H1 (cell line): ENCODE results near the gene HES7. TPM values are rescaled to one million over a fixed set of nuclear protein-coding genes. Genes with fewer than 3 reads are reported as not detected.

ENCODE experiments used
- CTCF ChIA-PET: fragments of 300-600 bp; sonication (Branson Sonifier 250); formaldehyde crosslinking; loops from one replicate; lab custom pipeline; 2021; ENCODE audit not compliant: partially characterized antibody; lab: Charles Lee
- POLR2A ChIA-PET: fragments of 300-600 bp; sonication (Branson Sonifier 250); formaldehyde crosslinking; loops from one replicate; lab custom pipeline; 2021; ENCODE audit warnings: inconsistent platforms; ENCODE audit not compliant: partially characterized antibody; lab: Charles Lee
- DNase-seq, 2 experiments: peaks; one replicate each; pipeline versions ENCODE4 v3.0.0 to v3.0.0-alpha.2; 2010 to 2022; ENCODE audit warnings: low spot score in 2 of 2, low read depth in 1 of 2, mixed read lengths in 1 of 2
- FAIRE-seq: peaks from 2 replicates; lab custom pipeline; 2011; peaks lifted over from hg19 to GRCh38; lab: Jason Lieb, UNC
- H2AFZ ChIP-seq: 2 replicates; pipeline ENCODE4 v1.8.1; 2012; ENCODE audit warnings: low read length, inconsistent platforms
- H2AK5ac ChIP-seq: 2 replicates; pipeline ENCODE4 v1.6.1; 2013; ENCODE audit warnings: low read depth, low read length
- H2BK120ac ChIP-seq: replicated peaks from 2 replicates; pipeline ENCODE3; 2013; ENCODE audit warnings: low read depth, low read length, inconsistent platforms
- H2BK12ac ChIP-seq: 2 replicates; pipeline ENCODE4 v1.6.1; 2013; ENCODE audit warnings: low read depth, low read length
- H2BK15ac ChIP-seq: 2 replicates; pipeline ENCODE4 v1.6.1; 2013; ENCODE audit warnings: low read length
- H2BK20ac ChIP-seq: 2 replicates; pipeline ENCODE4 v1.6.1; 2013; ENCODE audit warnings: low read length
- H2BK5ac ChIP-seq: 2 replicates; pipeline ENCODE4 v1.6.1; 2013; ENCODE audit warnings: low read depth, low read length
- H3K14ac ChIP-seq: 2 replicates; pipeline ENCODE4 v1.6.1; 2013; ENCODE audit warnings: inconsistent platforms; ENCODE audit not compliant: insufficient read length
- H3K18ac ChIP-seq: 2 replicates; pipeline ENCODE4 v1.6.1; 2013; ENCODE audit warnings: low read length; ENCODE audit errors: extremely low read depth
- H3K23ac ChIP-seq: 2 replicates; pipeline ENCODE4 v1.6.1; 2013; ENCODE audit warnings: inconsistent platforms; ENCODE audit not compliant: insufficient read length
- H3K23me2 ChIP-seq: 2 replicates; pipeline ENCODE4 v1.6.1; 2013; ENCODE audit warnings: low read depth, low read length
- H3K27ac ChIP-seq: 2 replicates; pipeline ENCODE4 v1.6.1; 2011; ENCODE audit warnings: low read depth, low read length, inconsistent platforms
- H3K27me3 ChIP-seq, 4 experiments: replicated peaks in 1 of 4; 1 replicate in 1 of 4; 2 replicates in 3 of 4; pipeline versions ENCODE4 v1.6.1 to v1.8.1; 2011 to 2013; ENCODE audit warnings: low read length in 3 of 4, mild to moderate bottlenecking in 3 of 4, inconsistent platforms in 2 of 4, mixed read lengths in 2 of 4, moderate library complexity in 1 of 4; ENCODE audit not compliant: control insufficient read depth in 3 of 4, insufficient read depth in 3 of 4; ENCODE audit errors: extremely low read depth in 1 of 4
- H3K36me3 ChIP-seq, 4 experiments: 2 replicates each; pipeline versions ENCODE4 v1.6.1 to v1.8.1; 2011 to 2013; ENCODE audit warnings: mild to moderate bottlenecking in 4 of 4, low read length in 3 of 4, moderate library complexity in 2 of 4, control low read depth in 1 of 4, inconsistent platforms in 1 of 4; ENCODE audit not compliant: insufficient read depth in 4 of 4, control insufficient read depth in 2 of 4
- H3K4ac ChIP-seq: replicated peaks from 2 replicates; pipeline ENCODE3; 2013; ENCODE audit warnings: low read length, low read depth, mixed read lengths, inconsistent platforms; ENCODE audit not compliant: insufficient read length
- H3K4me1 ChIP-seq, 4 experiments: replicated peaks in 1 of 4; 1 replicate in 1 of 4; 2 replicates in 3 of 4; pipeline versions ENCODE4 v1.6.1 to v1.8.1; 2011 to 2013; ENCODE audit warnings: low read length in 3 of 4, inconsistent platforms in 2 of 4, mixed read lengths in 1 of 4; ENCODE audit not compliant: insufficient read depth in 4 of 4, control insufficient read depth in 3 of 4
- H3K4me2 ChIP-seq, 2 experiments: 2 replicates each; pipeline versions ENCODE4 v1.6.1 to v1.8.1; 2011 to 2013; ENCODE audit warnings: low read depth in 2 of 2, low read length in 2 of 2, control low read depth in 1 of 2, inconsistent platforms in 1 of 2, mild to moderate bottlenecking in 1 of 2; ENCODE audit not compliant: insufficient read depth in 1 of 2
- H3K4me3 ChIP-seq, 4 experiments: fragments of 200-600, 300-600 bp in 1 of 4; sonication (generic), shearing (Covaris generic), sonication (Bioruptor Twin) in 1 of 4; 2 replicates each; pipeline versions ENCODE4 v1.5.1 to v1.8.1; 2011 to 2016; ENCODE audit warnings: low read length in 4 of 4, low read depth in 3 of 4, control low read depth in 2 of 4, inconsistent platforms in 2 of 4, mild to moderate bottlenecking in 2 of 4, mixed read lengths in 1 of 4, moderate library complexity in 1 of 4; ENCODE audit not compliant: insufficient read depth in 2 of 4; ENCODE audit errors: extremely low read depth in 1 of 4
- H3K56ac ChIP-seq: replicated peaks from 2 replicates; pipeline ENCODE3; 2013; ENCODE audit warnings: low read depth, mild to moderate bottlenecking, mixed read lengths, low read length, inconsistent platforms; ENCODE audit not compliant: insufficient read length
- H3K79me1 ChIP-seq: 2 replicates; pipeline ENCODE4 v1.6.1; 2013; ENCODE audit warnings: low read depth, low read length, control low read depth
- H3K79me2 ChIP-seq, 2 experiments: 2 replicates each; pipeline versions ENCODE4 v1.6.1 to v1.8.1; 2012 to 2013; ENCODE audit warnings: low read length in 2 of 2, mild to moderate bottlenecking in 2 of 2, inconsistent platforms in 1 of 2; ENCODE audit not compliant: insufficient read depth in 2 of 2, control insufficient read depth in 1 of 2
- H3K9ac ChIP-seq, 4 experiments: replicated peaks in 1 of 4; 1 replicate in 1 of 4; 2 replicates in 3 of 4; pipeline versions ENCODE4 v1.6.1 to v1.8.1; 2011 to 2013; ENCODE audit warnings: low read depth in 3 of 4, low read length in 3 of 4, control low read depth in 2 of 4, mild to moderate bottlenecking in 2 of 4, moderate library complexity in 2 of 4, inconsistent platforms in 1 of 4; ENCODE audit errors: extremely low read depth in 1 of 4
- H3K9me3 ChIP-seq, 2 experiments: 2 replicates each; pipeline versions ENCODE4 v1.6.1 to v1.8.1; 2012 to 2013; ENCODE audit warnings: mild to moderate bottlenecking in 2 of 2, moderate library complexity in 2 of 2, control low read depth in 1 of 2, inconsistent platforms in 1 of 2, low read depth in 1 of 2, low read length in 1 of 2, mixed read lengths in 1 of 2; ENCODE audit not compliant: insufficient read depth in 2 of 2
- H4K20me1 ChIP-seq, 2 experiments: replicated peaks in 1 of 2; 2 replicates each; pipeline versions ENCODE3 to v1.8.1; 2011 to 2013; ENCODE audit warnings: inconsistent platforms in 2 of 2, low read length in 2 of 2, mild to moderate bottlenecking in 1 of 2; ENCODE audit not compliant: insufficient read depth in 2 of 2, control insufficient read depth in 1 of 2
- H4K5ac ChIP-seq: 2 replicates; pipeline ENCODE4 v1.6.1; 2013; ENCODE audit warnings: low read length, low read depth, mixed read lengths, inconsistent platforms; ENCODE audit not compliant: insufficient read length
- H4K8ac ChIP-seq: 2 replicates; pipeline ENCODE4 v1.8.0; 2013; ENCODE audit warnings: mild to moderate bottlenecking, moderate library complexity, low read length, inconsistent platforms; ENCODE audit not compliant: insufficient read depth; ENCODE audit errors: extremely low read depth
- H4K91ac ChIP-seq: replicated peaks from 2 replicates; pipeline ENCODE3; 2013; ENCODE audit warnings: low read length, mixed read lengths, inconsistent platforms; ENCODE audit not compliant: insufficient read length
- ASH2L ChIP-seq: fragments of 200-600, 300-600 bp; sonication (generic); IDR thresholded peaks from one replicate; pipeline ENCODE4 v1.7.1; 2017; ENCODE audit warnings: low read length
- GABPA ChIP-seq: IDR thresholded peaks from 2 replicates; pipeline ENCODE4 v1.6.1; 2011; ENCODE audit warnings: mild to moderate bottlenecking, low read length, moderate library complexity, borderline replicate concordance; ENCODE audit not compliant: insufficient read depth
- HDAC6 ChIP-seq: IDR thresholded peaks from one replicate; pipeline ENCODE4 v1.7.1; 2012; ENCODE audit warnings: low read depth, mild to moderate bottlenecking, inconsistent platforms, low read length, moderate library complexity
- RBBP5 ChIP-seq: IDR thresholded peaks from 2 replicates; pipeline ENCODE4 v1.7.1; 2012; ENCODE audit warnings: low read depth, mild to moderate bottlenecking, inconsistent platforms, low read length, moderate library complexity, borderline replicate concordance
- RNF2 ChIP-seq: fragments of 200-900, 300-1000 bp; sonication (generic); IDR thresholded peaks from 2 replicates; pipeline ENCODE4 v1.7.1; 2016; ENCODE audit warnings: borderline replicate concordance, low read depth, mild to moderate bottlenecking, antibody characterized with exemption, low read length; ENCODE audit not compliant: poor library complexity, severe bottlenecking; ENCODE audit errors: missing control alignments
- SP1 ChIP-seq: IDR thresholded peaks from 2 replicates; pipeline ENCODE4 v1.6.1; 2011; ENCODE audit warnings: low read depth, low read length
- SRF ChIP-seq: IDR thresholded peaks from 2 replicates; pipeline ENCODE4 v1.6.1; 2011; ENCODE audit warnings: mild to moderate bottlenecking, low read depth, low read length, moderate library complexity
- SUZ12 ChIP-seq: fragments of 200-600 bp; sonication (generic); IDR thresholded peaks from 2 replicates; pipeline ENCODE4 v1.6.1; 2012; ENCODE audit warnings: mild to moderate bottlenecking, inconsistent platforms, low read length, moderate library complexity, mixed read lengths
- TAF7 ChIP-seq: optimal IDR thresholded peaks from 2 replicates; pipeline ENCODE3; 2011; ENCODE audit warnings: low read depth, mild to moderate bottlenecking, inconsistent platforms, low read length, moderate library complexity, borderline replicate concordance
- USF2 ChIP-seq: IDR thresholded peaks from 2 replicates; pipeline ENCODE4 v1.6.1; 2011; ENCODE audit warnings: low read length, improper control_type of control experiment
- WGBS, 2 experiments: shearing (Covaris generic) in 1 of 2; methylation state at CpG; one replicate each; pipeline versions ENCODE4 v1.1.6 to v1.1.7; 2013 to 2015; ENCODE audit warnings: low lambda C conversion rate in 2 of 2, mixed read lengths in 2 of 2, inconsistent platforms in 1 of 2, low coverage in 1 of 2, missing lambda C conversion rate in 1 of 2; ENCODE audit not compliant: insufficient replicate concordance in 2 of 2, insufficient coverage in 1 of 2, insufficient read length in 1 of 2; ENCODE audit errors: extremely low coverage in 1 of 2, missing lambda C conversion rate in 1 of 2; 5-methylcytosine and 5-hydroxymethylcytosine counted together
- polyA plus RNA-seq, 7 experiments: library from polyadenylated mRNA; depleted of rRNA in 3 of 7; stranded (reverse) in 5 of 7; unstranded in 2 of 7; fragments of >200 nt in 5 of 7; fragments of 200-250 nt in 2 of 7; gene quantifications; 1 replicate in 5 of 7; 2 replicates in 1 of 7; 4 replicates in 1 of 7; pipeline versions ENCODE4 v1.2.1 to v1.2.3, GENCODE V29; 2011 to 2013; ENCODE audit warnings: missing spikeins in 2 of 7, mixed read lengths in 2 of 7
- total RNA-seq: library from RNA; stranded (reverse); fragmentation: NEBNext Ultra II Directional; extraction: Animal tissue kit (Norgen Biotek cat#: 25700); gene quantifications from 2 replicates; pipeline ENCODE4 v1.2.1, GENCODE V29; 2021

HES7 gene
- total and polyA plus RNA-seq, 2 of the 8 experiments (the other 6 are each of a cell fraction or from before 2014, with no cell fraction given): 0.20 to 0.32 TPM

- Histone ChIP-seq H3K27me3 (peaks cover 27 to 60% (median 52%) of the 10 kb centered on the region in 4 experiments), H3K4me1 (peaks cover 0 to 12% (median 6%) of the 10 kb centered on the region in 4 experiments; a peak in 5 of 7 replicates), H2AFZ (no peak overlapping the region), H3K36me3 (no peaks in the 10 kb centered on the region), H3K9me3 (no peaks in the 10 kb centered on the region), H3K4me3 (peak overlapping the region; percentile 75 to 89 (median 82)), H4K91ac (no peak overlapping the region), H3K4me2 (peak overlapping the region; percentile 88 to 100), H3K79me2 (no peaks in the 10 kb centered on the region), H3K79me1 (no peaks in the 10 kb centered on the region), H4K5ac (no peak overlapping the region), H3K9ac (no peak overlapping the region), H2BK5ac (no peak overlapping the region), H3K4ac (no peak overlapping the region), H2BK12ac (no peak overlapping the region), H2BK20ac (no peak overlapping the region), H3K18ac (no peak overlapping the region), H2BK15ac (no peak overlapping the region), H3K23ac (no peak overlapping the region), H2AK5ac (no peak overlapping the region), H4K20me1 (peaks cover 5 to 6% of the 10 kb centered on the region in 2 experiments), H3K14ac (no peak overlapping the region), H3K23me2 (peaks cover 33% of the 10 kb centered on the region), H2BK120ac (no peak overlapping the region), H3K27ac (no peak overlapping the region), H3K56ac (no peak overlapping the region), H4K8ac (no peak overlapping the region)
- POLR2A ChIA-PET: interaction anchor here (0.6 to 7.6 kb wide), 17 partner anchors 15 to 262 kb away, joined by 3 to 49 read pairs (median 5); partner anchors contain the start of genes AURKB, NAA38, PFAS and TMEM107
- CTCF ChIA-PET: interaction anchor here (0.7 to 23.3 kb wide), 30 partner anchors 8 to 294 kb away, joined by 3 to 501 read pairs (median 4); partner anchors contain the start of genes ALOX12B, BORCS6, SLC25A35 and VAMP2
- peak; percentile 42 for FAIRE-seq
- 2% methylated on average over 38 of the region's 38 CpGs; no CpG with 5 or more reads in 1 of the 2 experiments for WGBS, 2 experiments
- DNase-seq: peak in 1 of 2 experiments; percentile 96
- peak; percentile 84; the same call in 1 of the 2 replicates for TF ChIP-seq RBBP5
- TF ChIP-seq GABPA: no peak
- no peak for TF ChIP-seq HDAC6
- no peak for TF ChIP-seq USF2
- peak; percentile 99 for TF ChIP-seq ASH2L
- no peak for TF ChIP-seq RNF2
- no peak for TF ChIP-seq SRF
- no peak for TF ChIP-seq SUZ12
- peak; percentile 74 for TF ChIP-seq TAF7
- no peak for TF ChIP-seq SP1
Measured at GRCh38 chr17:8118769-8119580, 4.9 kb downstream of the HES7 start.
